ENCODE results near the gene CHD3. TPM values are rescaled to one million over a fixed set of nuclear protein-coding genes. Genes with fewer than 3 reads are reported as not detected.
A peak's percentile ranks its signal among the peaks of the same experiment; 100 is the strongest.

Gene CHD3
- total and polyA plus RNA-seq, 2 of the 13 experiments (the other 11 are each of a cell fraction or from before 2014, with no cell fraction given): 2.7 to 3.7 TPM

DNA sequence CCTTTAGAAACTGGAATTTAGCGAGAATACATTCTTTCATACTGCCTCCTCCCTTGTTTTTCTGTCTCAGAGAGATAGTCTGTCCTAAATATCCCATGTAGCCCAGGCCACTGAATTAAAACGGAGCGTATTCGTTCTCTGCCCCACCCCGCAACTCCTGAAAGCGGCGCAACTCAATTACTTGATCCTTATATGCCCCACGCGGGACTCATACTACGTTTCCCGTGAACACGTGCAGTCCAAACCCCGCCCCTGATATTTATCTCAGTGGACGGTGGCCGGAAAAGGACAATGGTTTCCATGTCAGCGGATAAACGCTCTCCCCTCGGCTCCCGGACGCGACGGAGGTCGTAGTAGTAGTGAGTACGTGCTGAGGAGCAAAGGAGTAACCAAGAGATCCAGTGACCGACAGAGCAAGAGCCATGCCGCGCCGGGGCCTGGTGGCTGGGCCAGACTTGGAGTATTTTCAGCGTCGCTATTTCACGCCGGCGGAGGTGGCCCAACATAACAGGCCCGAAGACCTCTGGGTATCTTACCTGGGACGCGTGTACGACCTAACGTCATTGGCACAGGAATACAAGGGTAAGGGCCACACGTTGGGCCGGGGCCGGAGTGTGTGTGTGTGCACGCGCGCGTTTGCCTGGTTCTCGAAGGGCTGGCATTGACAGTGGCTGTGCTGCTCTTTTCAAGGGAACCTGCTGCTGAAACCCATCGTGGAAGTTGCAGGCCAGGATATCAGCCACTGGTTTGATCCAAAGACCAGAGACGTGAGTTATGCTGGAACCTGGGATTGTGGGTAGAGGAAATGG is 30.7 kb upstream of the CHD3 start, which contains the start of gene CYB5D1 (continued):
- TF ChIP-seq NONO (IDR thresholded peaks at IDR 0.05): no peak
- TF ChIP-seq NONO (CRISPR knock-in tag; conservative IDR thresholded peaks at IDR 0.05): no peak
- peak in 1 of 2 experiments; percentile 39 for TF ChIP-seq POLR2A (IDR thresholded peaks at IDR 0.05; ENCODE audit: insufficient read depth in 1 of 2, low read depth in 2 of 2, low read length in 2 of 2)
- TF ChIP-seq ZC3H13 (CRISPR knock-in tag; IDR thresholded peaks at IDR 0.05): no peak
- peak; percentile 37; the same call in 1 of the 2 replicates for TF ChIP-seq ZNF563 (CRISPR knock-in tag; IDR thresholded peaks at IDR 0.05)
- no peak for TF ChIP-seq ZNF264 (CRISPR knock-in tag; IDR thresholded peaks at IDR 0.05)
- TF ChIP-seq, protein P1, sequence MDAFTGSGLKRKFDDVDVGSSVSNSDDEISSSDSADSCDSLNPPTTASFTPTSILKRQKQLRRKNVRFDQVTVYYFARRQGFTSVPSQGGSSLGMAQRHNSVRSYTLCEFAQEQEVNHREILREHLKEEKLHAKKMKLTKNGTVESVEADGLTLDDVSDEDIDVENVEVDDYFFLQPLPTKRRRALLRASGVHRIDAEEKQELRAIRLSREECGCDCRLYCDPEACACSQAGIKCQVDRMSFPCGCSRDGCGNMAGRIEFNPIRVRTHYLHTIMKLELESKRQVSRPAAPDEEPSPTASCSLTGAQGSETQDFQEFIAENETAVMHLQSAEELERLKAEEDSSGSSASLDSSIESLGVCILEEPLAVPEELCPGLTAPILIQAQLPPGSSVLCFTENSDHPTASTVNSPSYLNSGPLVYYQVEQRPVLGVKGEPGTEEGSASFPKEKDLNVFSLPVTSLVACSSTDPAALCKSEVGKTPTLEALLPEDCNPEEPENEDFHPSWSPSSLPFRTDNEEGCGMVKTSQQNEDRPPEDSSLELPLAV (CRISPR knock-in tag; conservative IDR thresholded peaks at IDR 0.05; ENCODE audit: low read depth): no peak
- no peak for TF ChIP-seq SNRNP70 (IDR thresholded peaks at IDR 0.05; ENCODE audit: low read depth, low read length)
- TF ChIP-seq ZNF121 (CRISPR knock-in tag; IDR thresholded peaks at IDR 0.05): no peak
- TF ChIP-seq, protein P2, sequence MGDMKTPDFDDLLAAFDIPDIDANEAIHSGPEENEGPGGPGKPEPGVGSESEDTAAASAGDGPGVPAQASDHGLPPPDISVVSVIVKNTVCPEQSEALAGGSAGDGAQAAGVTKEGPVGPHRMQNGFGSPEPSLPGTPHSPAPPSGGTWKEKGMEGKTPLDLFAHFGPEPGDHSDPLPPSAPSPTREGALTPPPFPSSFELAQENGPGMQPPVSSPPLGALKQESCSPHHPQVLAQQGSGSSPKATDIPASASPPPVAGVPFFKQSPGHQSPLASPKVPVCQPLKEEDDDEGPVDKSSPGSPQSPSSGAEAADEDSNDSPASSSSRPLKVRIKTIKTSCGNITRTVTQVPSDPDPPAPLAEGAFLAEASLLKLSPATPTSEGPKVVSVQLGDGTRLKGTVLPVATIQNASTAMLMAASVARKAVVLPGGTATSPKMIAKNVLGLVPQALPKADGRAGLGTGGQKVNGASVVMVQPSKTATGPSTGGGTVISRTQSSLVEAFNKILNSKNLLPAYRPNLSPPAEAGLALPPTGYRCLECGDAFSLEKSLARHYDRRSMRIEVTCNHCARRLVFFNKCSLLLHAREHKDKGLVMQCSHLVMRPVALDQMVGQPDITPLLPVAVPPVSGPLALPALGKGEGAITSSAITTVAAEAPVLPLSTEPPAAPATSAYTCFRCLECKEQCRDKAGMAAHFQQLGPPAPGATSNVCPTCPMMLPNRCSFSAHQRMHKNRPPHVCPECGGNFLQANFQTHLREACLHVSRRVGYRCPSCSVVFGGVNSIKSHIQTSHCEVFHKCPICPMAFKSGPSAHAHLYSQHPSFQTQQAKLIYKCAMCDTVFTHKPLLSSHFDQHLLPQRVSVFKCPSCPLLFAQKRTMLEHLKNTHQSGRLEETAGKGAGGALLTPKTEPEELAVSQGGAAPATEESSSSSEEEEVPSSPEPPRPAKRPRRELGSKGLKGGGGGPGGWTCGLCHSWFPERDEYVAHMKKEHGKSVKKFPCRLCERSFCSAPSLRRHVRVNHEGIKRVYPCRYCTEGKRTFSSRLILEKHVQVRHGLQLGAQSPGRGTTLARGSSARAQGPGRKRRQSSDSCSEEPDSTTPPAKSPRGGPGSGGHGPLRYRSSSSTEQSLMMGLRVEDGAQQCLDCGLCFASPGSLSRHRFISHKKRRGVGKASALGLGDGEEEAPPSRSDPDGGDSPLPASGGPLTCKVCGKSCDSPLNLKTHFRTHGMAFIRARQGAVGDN (CRISPR knock-in tag; IDR thresholded peaks at IDR 0.05): peak; percentile 89
- TF ChIP-seq U2AF2 (IDR thresholded peaks at IDR 0.05; ENCODE audit: low read depth, low read length): no peak
- 0 out of 2 replicates have a peak, but pooled peaks have one; percentile 12 for TF ChIP-seq SIN3B (IDR thresholded peaks at IDR 0.05; ENCODE audit: low read length)
- no peak for TF ChIP-seq ZNF674 (CRISPR knock-in tag; IDR thresholded peaks at IDR 0.05; ENCODE audit: low read depth)
- TF ChIP-seq, protein P3, sequence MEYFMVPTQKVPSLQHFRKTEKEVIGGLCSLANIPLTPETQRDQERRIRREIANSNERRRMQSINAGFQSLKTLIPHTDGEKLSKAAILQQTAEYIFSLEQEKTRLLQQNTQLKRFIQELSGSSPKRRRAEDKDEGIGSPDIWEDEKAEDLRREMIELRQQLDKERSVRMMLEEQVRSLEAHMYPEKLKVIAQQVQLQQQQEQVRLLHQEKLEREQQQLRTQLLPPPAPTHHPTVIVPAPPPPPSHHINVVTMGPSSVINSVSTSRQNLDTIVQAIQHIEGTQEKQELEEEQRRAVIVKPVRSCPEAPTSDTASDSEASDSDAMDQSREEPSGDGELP (IDR thresholded peaks at IDR 0.05; ENCODE audit: borderline replicate concordance, low read depth): peak; percentile 38; the same call in 1 of the 2 replicates
- peak; percentile 90; the same call in 1 of the 2 replicates for TF ChIP-seq FOXK1 (CRISPR knock-in tag; IDR thresholded peaks at IDR 0.05; ENCODE audit: borderline replicate concordance, low read depth)
- no peak for TF ChIP-seq SP5 (CRISPR knock-in tag; IDR thresholded peaks at IDR 0.05; ENCODE audit: borderline replicate concordance, low read depth)
- TF ChIP-seq HNRNPK (IDR thresholded peaks at IDR 0.05; ENCODE audit: low read depth, low read length, poor library complexity, severe bottlenecking): no peak
- TF ChIP-seq TCF12 (IDR thresholded peaks at IDR 0.05): no peak
- peak; percentile 31; the same call in 1 of the 2 replicates for TF ChIP-seq TCF12 (CRISPR knock-in tag; IDR thresholded peaks at IDR 0.05)
- TF ChIP-seq ZNF746 (CRISPR knock-in tag; IDR thresholded peaks at IDR 0.05): no peak; the same call in 1 of the 2 replicates
- TF ChIP-seq CBX1 (IDR thresholded peaks at IDR 0.05; ENCODE audit: low read depth): no peak
- TF ChIP-seq ARNTL (CRISPR knock-in tag; IDR thresholded peaks at IDR 0.05): 0 out of 2 replicates have a peak, but pooled peaks have one; percentile 43
- peak; percentile 5; the same call in 1 of the 2 replicates for TF ChIP-seq CBX5 (CRISPR knock-in tag; IDR thresholded peaks at IDR 0.05; ENCODE audit: borderline replicate concordance)
